ENCODE measurements around the gene S1PR3.

The S1PR3 gene

DNA sequence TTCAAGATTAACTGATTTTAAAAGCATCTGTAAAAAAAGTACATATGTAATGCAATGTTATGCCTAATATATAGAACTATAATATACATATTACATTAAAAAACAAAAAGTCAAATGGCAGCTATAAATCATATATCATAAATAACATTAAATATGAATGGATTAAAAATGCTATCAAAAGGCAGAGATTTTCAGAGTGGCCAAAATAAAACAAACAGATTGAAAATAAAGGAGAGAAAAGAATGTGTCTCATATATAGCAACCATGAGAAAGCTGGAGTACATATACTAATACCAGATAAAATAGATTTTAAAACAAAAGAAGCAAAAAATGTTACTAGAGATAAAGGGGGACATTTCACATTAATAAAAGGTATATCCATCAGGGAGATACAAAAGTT lies 38.5 kb downstream of the S1PR3 start:
- Histone ChIP-seq H3K36me3 (ENCODE audit: control insufficient read depth, low read length) (no peaks in the 10 kb centered on the region), H3K27me3 (ENCODE audit: control insufficient read depth, low read length) (no peaks in the 10 kb centered on the region), H3F3A (ENCODE audit: control insufficient read depth, insufficient read depth) (no peaks in the 10 kb centered on the region), H3K4me2 (ENCODE audit: low read length) (no peak overlapping the region), H3K4me1 (ENCODE audit: control insufficient read depth, low read length) (no peaks in the 10 kb centered on the region), H4K20me1 (ENCODE audit: control insufficient read depth, insufficient read depth, low read depth, low read length) (no peaks in the 10 kb centered on the region), H3K4me3 (ENCODE audit: low read length) (no peak overlapping the region), H3K9me2 (replicated peaks; ENCODE audit: control insufficient read depth, low read length) (no peaks in the 10 kb centered on the region), H3K27ac (ENCODE audit: low read depth, low read length) (no peak overlapping the region), H3K9me3 (ENCODE audit: control insufficient read depth, insufficient read depth, low read length) (0 out of 2 replicates have a peak, but pooled peaks cover 3% of the 10 kb centered on the region), H3K79me2 (ENCODE audit: control insufficient read depth, low read length) (no peaks in the 10 kb centered on the region)
- TF ChIP-seq, protein P1, sequence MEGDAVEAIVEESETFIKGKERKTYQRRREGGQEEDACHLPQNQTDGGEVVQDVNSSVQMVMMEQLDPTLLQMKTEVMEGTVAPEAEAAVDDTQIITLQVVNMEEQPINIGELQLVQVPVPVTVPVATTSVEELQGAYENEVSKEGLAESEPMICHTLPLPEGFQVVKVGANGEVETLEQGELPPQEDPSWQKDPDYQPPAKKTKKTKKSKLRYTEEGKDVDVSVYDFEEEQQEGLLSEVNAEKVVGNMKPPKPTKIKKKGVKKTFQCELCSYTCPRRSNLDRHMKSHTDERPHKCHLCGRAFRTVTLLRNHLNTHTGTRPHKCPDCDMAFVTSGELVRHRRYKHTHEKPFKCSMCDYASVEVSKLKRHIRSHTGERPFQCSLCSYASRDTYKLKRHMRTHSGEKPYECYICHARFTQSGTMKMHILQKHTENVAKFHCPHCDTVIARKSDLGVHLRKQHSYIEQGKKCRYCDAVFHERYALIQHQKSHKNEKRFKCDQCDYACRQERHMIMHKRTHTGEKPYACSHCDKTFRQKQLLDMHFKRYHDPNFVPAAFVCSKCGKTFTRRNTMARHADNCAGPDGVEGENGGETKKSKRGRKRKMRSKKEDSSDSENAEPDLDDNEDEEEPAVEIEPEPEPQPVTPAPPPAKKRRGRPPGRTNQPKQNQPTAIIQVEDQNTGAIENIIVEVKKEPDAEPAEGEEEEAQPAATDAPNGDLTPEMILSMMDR (IDR thresholded peaks at IDR 0.05; ENCODE audit: low read depth, low read length, poor library complexity, severe bottlenecking): no peak
- TF ChIP-seq EZH2phosphoT487 (IDR thresholded peaks at IDR 0.05; ENCODE audit: borderline replicate concordance, low read length): no peak

DNA sequence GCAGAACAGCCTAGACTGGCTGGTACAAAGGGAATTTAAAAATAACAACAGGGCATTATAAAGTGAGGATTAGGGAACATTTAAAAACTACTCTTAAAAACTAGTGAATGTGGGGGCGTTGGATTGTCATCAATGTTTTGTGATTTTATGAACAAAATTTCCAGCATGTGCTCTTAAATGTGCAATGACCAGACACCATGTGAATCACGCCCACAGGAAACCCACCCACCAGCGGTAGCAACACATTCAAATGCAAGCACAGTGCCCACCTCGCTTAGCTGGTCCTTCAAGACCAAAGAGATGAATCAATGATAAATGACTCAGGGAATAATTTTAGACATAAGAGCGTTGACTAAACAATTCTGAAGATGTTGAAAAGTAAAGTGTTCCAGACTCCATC lies 40.9 kb downstream of the S1PR3 start:
- Histone ChIP-seq H3K27ac (ENCODE audit: low read depth, low read length) (no peak overlapping the region), H3K36me3 (ENCODE audit: control insufficient read depth, low read length) (no peaks in the 10 kb centered on the region), H3K4me2 (ENCODE audit: low read length) (no peak overlapping the region), H3K79me2 (ENCODE audit: control insufficient read depth, low read length) (no peaks in the 10 kb centered on the region), H3K9me2 (replicated peaks; ENCODE audit: control insufficient read depth, low read length) (no peaks in the 10 kb centered on the region), H4K20me1 (ENCODE audit: control insufficient read depth, insufficient read depth, low read depth, low read length) (no peaks in the 10 kb centered on the region), H3K4me3 (ENCODE audit: low read length) (no peak overlapping the region), H3K4me1 (ENCODE audit: control insufficient read depth, low read length) (peaks cover 8% of the 10 kb centered on the region), H3F3A (ENCODE audit: control insufficient read depth, insufficient read depth) (no peaks in the 10 kb centered on the region), H3K9me3 (ENCODE audit: control insufficient read depth, insufficient read depth, low read length) (0 out of 2 replicates have a peak, but pooled peaks cover 3% of the 10 kb centered on the region), H3K27me3 (ENCODE audit: control insufficient read depth, low read length) (no peaks in the 10 kb centered on the region)
- TF ChIP-seq, protein P1 (IDR thresholded peaks at IDR 0.05; ENCODE audit: low read depth, low read length, poor library complexity, severe bottlenecking): no peak
- TF ChIP-seq EZH2phosphoT487 (IDR thresholded peaks at IDR 0.05; ENCODE audit: borderline replicate concordance, low read length): no peak

DNA sequence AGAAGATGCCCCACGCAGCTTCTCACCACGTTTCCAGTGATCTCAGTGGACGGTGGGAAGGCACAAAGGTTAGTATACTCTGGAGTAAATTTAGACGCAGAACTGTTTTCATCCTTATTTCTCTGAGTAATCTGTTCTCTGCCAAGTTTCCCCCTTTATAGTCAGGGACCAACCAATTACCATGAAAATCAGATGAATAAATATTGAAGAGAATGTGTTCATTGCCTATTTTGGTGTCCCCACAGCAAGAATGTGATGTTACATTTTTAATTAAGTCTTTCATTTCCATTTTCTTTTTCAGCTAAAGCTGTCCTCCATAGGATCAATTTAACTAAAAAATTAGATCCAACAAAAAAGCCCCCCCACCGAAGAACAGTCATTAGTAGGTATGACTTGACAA lies 41.4 kb downstream of the S1PR3 start:
- Histone ChIP-seq H3F3A (ENCODE audit: control insufficient read depth, insufficient read depth) (no peaks in the 10 kb centered on the region), H3K36me3 (ENCODE audit: control insufficient read depth, low read length) (no peaks in the 10 kb centered on the region), H3K4me2 (ENCODE audit: low read length) (no peak overlapping the region), H3K9me2 (replicated peaks; ENCODE audit: control insufficient read depth, low read length) (no peaks in the 10 kb centered on the region), H3K27ac (ENCODE audit: low read depth, low read length) (no peak overlapping the region), H3K27me3 (ENCODE audit: control insufficient read depth, low read length) (no peaks in the 10 kb centered on the region), H4K20me1 (ENCODE audit: control insufficient read depth, insufficient read depth, low read depth, low read length) (no peaks in the 10 kb centered on the region), H3K9me3 (ENCODE audit: control insufficient read depth, insufficient read depth, low read length) (0 out of 2 replicates have a peak, but pooled peaks cover 3% of the 10 kb centered on the region), H3K79me2 (ENCODE audit: control insufficient read depth, low read length) (no peaks in the 10 kb centered on the region), H3K4me1 (ENCODE audit: control insufficient read depth, low read length) (peaks cover 10% of the 10 kb centered on the region), H3K4me3 (ENCODE audit: low read length) (no peak overlapping the region)
- TF ChIP-seq, protein P1 (IDR thresholded peaks at IDR 0.05; ENCODE audit: low read depth, low read length, poor library complexity, severe bottlenecking): no peak
- TF ChIP-seq EZH2phosphoT487 (IDR thresholded peaks at IDR 0.05; ENCODE audit: borderline replicate concordance, low read length): no peak
